GM23248 (cell line): ENCODE measurements around the gene CADPS2. TPM values are rescaled to one million over a fixed set of nuclear protein-coding genes. Genes with fewer than 3 reads are reported as not detected.

Experiments
- DNase-seq: peaks from one replicate; pipeline ENCODE4 v3.0.0-alpha.2; 2015
- H2AFZ ChIP-seq: fragments of 200-600 bp; sonication (generic); 2 replicates; pipeline ENCODE4 v1.6.1; 2016; ENCODE audit warnings: antibody characterized with exemption
- H3F3A ChIP-seq: fragments of 200-600 bp; sonication (generic); 2 replicates; pipeline ENCODE4 v1.6.1; 2016; ENCODE audit warnings: mild to moderate bottlenecking, antibody characterized with exemption, mixed run types; ENCODE audit not compliant: insufficient read depth
- H3K27ac ChIP-seq: fragments of 200-600 bp; sonication (generic); 2 replicates; pipeline ENCODE4 v1.5.1; 2016; ENCODE audit warnings: mild to moderate bottlenecking
- H3K27me3 ChIP-seq: fragments of 200-600 bp; sonication (generic); replicated peaks from 2 replicates; pipeline ENCODE4 v1.6.1; 2016; ENCODE audit warnings: mild to moderate bottlenecking; ENCODE audit not compliant: insufficient read depth
- H3K36me3 ChIP-seq: fragments of 200-600 bp; sonication (generic); 2 replicates; pipeline ENCODE4 v1.6.1; 2016; ENCODE audit warnings: low read depth, mild to moderate bottlenecking
- H3K4me1 ChIP-seq: fragments of 200-600 bp; sonication (generic); 2 replicates; pipeline ENCODE4 v1.6.1; 2016; ENCODE audit warnings: mild to moderate bottlenecking; ENCODE audit not compliant: insufficient read depth
- H3K4me2 ChIP-seq: fragments of 200-600 bp; sonication (generic); one replicate; pipeline ENCODE4 v1.6.1; 2016; ENCODE audit warnings: mild to moderate bottlenecking; ENCODE audit not compliant: unreplicated experiment
- H3K4me3 ChIP-seq: fragments of 200-600 bp; sonication (generic); 2 replicates; pipeline ENCODE4 v1.5.1; 2016; ENCODE audit warnings: mild to moderate bottlenecking
- H3K79me2 ChIP-seq: fragments of 200-600 bp; sonication (generic); 2 replicates; pipeline ENCODE4 v1.6.1; 2016; ENCODE audit warnings: mild to moderate bottlenecking; ENCODE audit not compliant: insufficient read depth
- H3K9ac ChIP-seq: fragments of 200-600 bp; sonication (generic); 2 replicates; pipeline ENCODE4 v1.6.1; 2016; ENCODE audit warnings: mild to moderate bottlenecking
- H3K9me2 ChIP-seq: fragments of 200-600 bp; sonication (generic); 2 replicates; pipeline ENCODE4 v1.6.1; 2016; ENCODE audit warnings: mixed run types, mild to moderate bottlenecking, moderate library complexity; ENCODE audit not compliant: insufficient read depth
- H3K9me3 ChIP-seq: fragments of 200-600 bp; sonication (generic); one replicate; pipeline ENCODE4 v1.6.1; 2017; ENCODE audit warnings: low read depth
- H4K20me1 ChIP-seq: fragments of 200-600 bp; sonication (generic); 2 replicates; pipeline ENCODE4 v1.6.0; 2016; ENCODE audit not compliant: insufficient read depth
- EZH2 ChIP-seq: fragments of 200-600 bp; sonication (generic); IDR thresholded peaks from 2 replicates; pipeline ENCODE4 v1.6.1; 2018; ENCODE audit warnings: antibody characterized with exemption, mild to moderate bottlenecking; ENCODE audit not compliant: insufficient read depth, poor library complexity, severe bottlenecking
- EZH2phosphoT487 ChIP-seq: fragments of 200-600 bp; sonication (generic); IDR thresholded peaks from 2 replicates; pipeline ENCODE4 v1.6.1; 2018; ENCODE audit warnings: antibody characterized with exemption, moderate library complexity, mild to moderate bottlenecking, low read depth; ENCODE audit not compliant: insufficient read depth
- WGBS, 2 experiments: methylation state at CpG; one replicate each; pipeline ENCODE4 v1.1.6; 2015 to 2017; ENCODE audit warnings: low lambda C conversion rate in 2 of 2, low coverage in 1 of 2; ENCODE audit errors: missing lambda C conversion rate in 2 of 2; 5-methylcytosine and 5-hydroxymethylcytosine counted together
- in situ Hi-C: fragments of 300-500 bp; cut with MboI; formaldehyde crosslinking; loops from 2 replicates; pipeline ENCODE4 v1.15.0; 2020
- polyA plus RNA-seq: library from polyadenylated mRNA; unstranded; fragments of >200 nt; fragmentation: Nextera tagmentation; extraction: Ambion mirVana; gene quantifications from 2 replicates; pipeline ENCODE4 v1.2.1, GENCODE V29; 2016
- total RNA-seq: library from RNA; depleted of rRNA; stranded (reverse); fragments of >200 nt; shearing (Covaris generic); gene quantifications from 2 replicates; pipeline ENCODE4 v1.2.3, GENCODE V29; 2014

CADPS2 gene
- total and polyA plus RNA-seq, 2 experiments from 2014 or later, result 0.06 to 0.43 TPM

GRCh38 chr7:122577449-122578003, 308.7 kb downstream of the CADPS2 start:
- H3K4me3 ChIP-seq, result no peak overlapping the region
- no peak for TF ChIP-seq EZH2phosphoT487
- no peak for TF ChIP-seq EZH2
- no peaks in the 10 kb centered on the region for H3F3A ChIP-seq
- H3K9me2 ChIP-seq, result 0 out of 2 replicates have a peak, but pooled peaks cover 3% of the 10 kb centered on the region
- no peaks in the 10 kb centered on the region for H3K36me3 ChIP-seq
- no peaks in the 10 kb centered on the region for H3K9me3 ChIP-seq
- H3K4me1 ChIP-seq, result no peaks in the 10 kb centered on the region
- 29 to 42% methylated on average over 4 of the region's 4 CpGs for WGBS, 2 experiments
- no peak overlapping the region for H3K4me2 ChIP-seq
- no peaks in the 10 kb centered on the region for H3K27me3 ChIP-seq
- no peak overlapping the region for H3K9ac ChIP-seq
- no peaks in the 10 kb centered on the region for H3K79me2 ChIP-seq
- in situ Hi-C loops, result no loop called here
- DNase-seq, result no peak
- H4K20me1 ChIP-seq, result no peaks in the 10 kb centered on the region
- no peak overlapping the region for H3K27ac ChIP-seq
- no peak overlapping the region for H2AFZ ChIP-seq

- no peak for DNase-seq
- in situ Hi-C loops, result no loop called here
- no peaks in the 10 kb centered on the region for H3K27me3 ChIP-seq
- no peaks in the 10 kb centered on the region for H3K36me3 ChIP-seq
- H4K20me1 ChIP-seq, result no peaks in the 10 kb centered on the region
- no peaks in the 10 kb centered on the region for H3K4me1 ChIP-seq
- H3K4me3 ChIP-seq, result no peak overlapping the region
- H3K4me2 ChIP-seq, result no peak overlapping the region
- WGBS, 2 experiments, result 30 to 37% methylated on average over 4 of the region's 4 CpGs
- no peaks in the 10 kb centered on the region for H3K9me3 ChIP-seq
- H3F3A ChIP-seq, result no peaks in the 10 kb centered on the region
- H3K9me2 ChIP-seq, result 0 out of 2 replicates have a peak, but pooled peaks cover 3% of the 10 kb centered on the region
- no peaks in the 10 kb centered on the region for H3K79me2 ChIP-seq
- no peak overlapping the region for H3K9ac ChIP-seq
- no peak overlapping the region for H3K27ac ChIP-seq
- H2AFZ ChIP-seq, result no peak overlapping the region
- TF ChIP-seq EZH2phosphoT487 (no peak), EZH2 (no peak)
These were observed 313.6 kb downstream of the CADPS2 start for GRCh38 chr7:122572706-122573105.

GRCh38 chr7:122561326-122561725, 324.9 kb downstream of the CADPS2 start:
- no peaks in the 10 kb centered on the region for H3K9me3 ChIP-seq
- no peaks in the 10 kb centered on the region for H3F3A ChIP-seq
- H3K9ac ChIP-seq, result no peak overlapping the region
- H3K9me2 ChIP-seq, result no peaks in the 10 kb centered on the region
- no peak for DNase-seq
- H3K79me2 ChIP-seq, result no peaks in the 10 kb centered on the region
- no peaks in the 10 kb centered on the region for H3K4me1 ChIP-seq
- WGBS, 2 experiments, result 44 to 59% methylated on average over 2 of the region's 2 CpGs
- H3K4me3 ChIP-seq, result no peak overlapping the region
- H3K27ac ChIP-seq, result no peak overlapping the region
- TF ChIP-seq EZH2 (no peak), EZH2phosphoT487 (no peak)
- no peaks in the 10 kb centered on the region for H4K20me1 ChIP-seq
- H3K4me2 ChIP-seq, result no peak overlapping the region
- H3K36me3 ChIP-seq, result no peaks in the 10 kb centered on the region
- in situ Hi-C loops, result no loop called here
- H2AFZ ChIP-seq, result no peak overlapping the region
- no peaks in the 10 kb centered on the region for H3K27me3 ChIP-seq

- Histone ChIP-seq H4K20me1 (no peaks in the 10 kb centered on the region), H3K27me3 (no peaks in the 10 kb centered on the region), H3K36me3 (no peaks in the 10 kb centered on the region), H2AFZ (no peak overlapping the region), H3K9ac (no peak overlapping the region), H3K27ac (no peak overlapping the region), H3K79me2 (no peaks in the 10 kb centered on the region), H3K4me1 (no peaks in the 10 kb centered on the region), H3F3A (no peaks in the 10 kb centered on the region), H3K4me3 (no peak overlapping the region), H3K4me2 (no peak overlapping the region), H3K9me2 (no peaks in the 10 kb centered on the region), H3K9me3 (no peaks in the 10 kb centered on the region)
- DNase-seq, result no peak
- TF ChIP-seq EZH2 (no peak), EZH2phosphoT487 (no peak)
- in situ Hi-C loops, result no loop called here
- WGBS, 2 experiments, result 17 to 18% methylated on average over 7 of the region's 7 CpGs
These were observed 329.3 kb downstream of the CADPS2 start for GRCh38 chr7:122556873-122557542.
